IPS-15b (cell line): ENCODE data around the gene TSPAN14.
"Not testable (repeated sequence)": the region's sequence is repeated elsewhere in the genome, so short reads cannot be mapped to it uniquely, and the experiment has no call there.

ENCODE experiments used
- H3K27me3 ChIP-seq: one replicate; pipeline ENCODE4 v1.6.1; 2013; ENCODE audit warnings: low read length; ENCODE audit not compliant: control insufficient read depth, insufficient read depth
- H3K36me3 ChIP-seq: one replicate; pipeline ENCODE4 v1.6.1; 2013; ENCODE audit warnings: low read length; ENCODE audit not compliant: control insufficient read depth, insufficient read depth
- H3K4me1 ChIP-seq: one replicate; pipeline ENCODE4 v1.6.1; 2013; ENCODE audit warnings: mild to moderate bottlenecking, low read length; ENCODE audit not compliant: control insufficient read depth, insufficient read depth
- H3K4me3 ChIP-seq: one replicate; pipeline ENCODE4 v1.5.1; 2013; ENCODE audit warnings: low read depth, low read length
- H3K9ac ChIP-seq: one replicate; pipeline ENCODE4 v1.6.1; 2013; ENCODE audit warnings: low read depth, mild to moderate bottlenecking, low read length
- H3K9me3 ChIP-seq: one replicate; pipeline ENCODE4 v1.6.1; 2013; ENCODE audit warnings: mild to moderate bottlenecking, low read length; ENCODE audit not compliant: control insufficient read depth, insufficient read depth

TSPAN14 gene

GRCh38 chr10:80532571-80532970 is 78.5 kb downstream of the TSPAN14 start:
- H3K4me1 ChIP-seq = no peaks in the 10 kb centered on the region
- H3K4me3 ChIP-seq = no peak overlapping the region
- peaks cover 9% of the 10 kb centered on the region for H3K27me3 ChIP-seq
- no peaks in the 10 kb centered on the region for H3K36me3 ChIP-seq
- no peaks in the 10 kb centered on the region for H3K9me3 ChIP-seq
- no peak overlapping the region for H3K9ac ChIP-seq

DNA sequence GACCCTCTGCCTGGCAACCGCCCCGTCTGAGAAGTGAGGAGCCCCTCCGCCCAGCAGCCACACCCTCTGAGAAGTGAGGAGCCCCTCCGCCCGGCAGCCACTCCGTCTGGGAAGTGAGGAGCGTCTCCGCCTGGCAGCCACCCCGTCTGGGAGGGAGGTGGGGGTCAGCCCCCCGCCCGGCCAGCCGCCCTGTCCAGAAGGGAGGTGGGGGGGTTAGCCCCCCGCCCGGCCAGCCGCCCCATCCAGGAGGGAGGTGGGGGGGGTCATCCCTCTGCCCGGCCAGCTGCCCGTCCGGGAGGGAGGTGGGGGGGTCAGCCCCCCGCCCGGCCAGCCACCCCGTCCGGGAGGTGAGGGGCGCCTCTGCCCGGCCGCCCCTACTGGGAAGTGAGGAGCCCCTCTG is 79.9 kb downstream of the TSPAN14 start:
- H3K36me3 ChIP-seq, H3K4me1 ChIP-seq, H3K9me3 ChIP-seq, H3K27me3 ChIP-seq, H3K4me3 ChIP-seq, H3K9ac ChIP-seq: not testable (repeated sequence)

- not testable (repeated sequence) for H3K4me1 ChIP-seq, H3K27me3 ChIP-seq
Observed at GRCh38 chr10:80534646-80535045, 80.5 kb downstream of the TSPAN14 start.

GRCh38 chr10:80535671-80536360 is 81.7 kb downstream of the TSPAN14 start:
- Histone ChIP-seq H3K27me3 (peaks cover 9% of the 10 kb centered on the region), H3K4me1 (no peaks in the 10 kb centered on the region), H3K9ac (no peak overlapping the region), H3K36me3 (no peaks in the 10 kb centered on the region), H3K9me3 (no peaks in the 10 kb centered on the region), H3K4me3 (peak overlapping the region; percentile 65)

More at GRCh38 chr10:80534646-80535045, 80.5 kb downstream of the TSPAN14 start:
- not testable (repeated sequence) for H3K9ac ChIP-seq, H3K4me3 ChIP-seq, H3K9me3 ChIP-seq, H3K36me3 ChIP-seq

DNA sequence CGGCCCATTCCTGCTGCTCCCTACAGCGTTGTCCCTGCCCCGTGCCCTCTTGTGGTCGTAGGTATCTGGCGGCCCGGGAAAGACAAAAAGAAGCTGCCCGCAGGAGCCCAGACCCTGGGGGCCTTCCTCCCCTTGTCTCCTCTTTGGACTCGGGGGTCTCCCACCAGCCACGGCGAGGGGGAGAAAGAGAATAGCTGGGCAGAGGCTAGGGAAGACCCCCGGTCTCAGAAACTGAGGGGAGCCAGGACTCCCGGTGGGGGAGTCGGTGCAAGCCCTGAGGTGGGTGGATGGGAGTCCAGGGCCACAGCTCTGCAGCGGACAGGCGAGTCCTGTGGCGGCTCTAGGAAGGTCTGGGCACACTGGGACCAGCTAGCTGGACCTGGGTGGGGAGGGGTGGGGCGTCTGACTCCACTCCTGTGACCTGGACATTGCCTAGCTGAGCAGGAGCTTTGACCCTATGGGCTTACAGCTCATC is 82.3 kb downstream of the TSPAN14 start:
- H3K9me3 ChIP-seq = no peaks in the 10 kb centered on the region
- H3K4me3 ChIP-seq = peak overlapping the region; percentile 65
- H3K36me3 ChIP-seq = no peaks in the 10 kb centered on the region
- no peak overlapping the region for H3K9ac ChIP-seq
- H3K4me1 ChIP-seq = no peaks in the 10 kb centered on the region
- H3K27me3 ChIP-seq = peaks cover 9% of the 10 kb centered on the region

GRCh38 chr10:80537086-80537735 is 83.1 kb downstream of the TSPAN14 start:
- Histone ChIP-seq H3K4me3 (no peak overlapping the region), H3K27me3 (peaks cover 9% of the 10 kb centered on the region), H3K36me3 (no peaks in the 10 kb centered on the region), H3K9me3 (no peaks in the 10 kb centered on the region), H3K9ac (no peak overlapping the region), H3K4me1 (no peaks in the 10 kb centered on the region)

GRCh38 chr10:80537736-80538480 is 83.8 kb downstream of the TSPAN14 start, which contains the start of gene SH2D4B:
Gene SH2D4B, plus strand, starts transcription at chr10:80537902. Its CDS starts 430 bp downstream, at chr10:80538332.
- H3K9ac ChIP-seq = no peak within 1 kb of the TSS
- peak within 1 kb of the TSS; percentile 65 for H3K4me3 ChIP-seq

DNA sequence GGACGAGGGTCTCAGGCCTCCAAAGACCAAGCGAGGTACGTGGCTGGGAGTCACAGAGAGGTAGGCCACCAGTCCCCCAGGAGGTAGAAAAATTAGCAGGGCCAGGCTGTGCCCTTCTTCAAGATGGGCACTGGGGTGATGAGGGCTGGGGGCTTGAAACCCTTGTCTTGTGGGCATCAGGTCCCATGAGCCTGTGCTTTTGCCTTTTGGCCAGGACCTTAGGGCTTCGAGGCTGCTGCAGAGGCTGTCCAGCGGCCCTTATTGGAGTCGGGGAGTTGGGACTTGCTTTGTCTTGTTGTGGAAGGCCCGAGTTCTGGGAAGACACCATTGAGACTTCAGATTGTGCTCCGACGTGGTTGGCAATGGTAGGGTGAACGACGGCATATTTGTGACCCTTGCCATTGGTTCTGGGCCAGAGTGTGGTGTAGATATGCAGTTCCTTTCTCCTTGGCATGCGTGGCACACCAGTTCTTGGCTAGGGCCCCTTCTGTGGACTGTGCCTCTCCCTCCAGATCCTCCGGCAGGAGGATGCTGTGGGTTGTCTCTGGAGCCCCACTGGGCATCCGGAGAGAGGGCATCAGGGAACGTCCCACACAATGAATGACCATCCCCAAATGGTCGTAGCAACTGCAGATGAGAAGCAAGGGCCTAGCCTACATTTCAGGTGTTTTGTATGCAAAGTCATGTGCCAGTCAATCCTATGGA is 84.5 kb downstream of the TSPAN14 start:
- Histone ChIP-seq H3K9ac (no peak overlapping the region), H3K36me3 (no peaks in the 10 kb centered on the region), H3K27me3 (peaks cover 9% of the 10 kb centered on the region), H3K4me1 (no peaks in the 10 kb centered on the region), H3K9me3 (no peaks in the 10 kb centered on the region), H3K4me3 (no peak overlapping the region)

More at GRCh38 chr10:80537736-80538480, 83.8 kb downstream of the TSPAN14 start, which contains the start of gene SH2D4B:
- Histone ChIP-seq H3K27me3 (peaks cover 9% of the 10 kb centered on the region), H3K36me3 (no peaks in the 10 kb centered on the region), H3K9me3 (no peaks in the 10 kb centered on the region), H3K4me1 (no peaks in the 10 kb centered on the region)

- no peak overlapping the region for H3K4me3 ChIP-seq
- H3K9ac ChIP-seq = no peak overlapping the region
- no peaks in the 10 kb centered on the region for H3K36me3 ChIP-seq
- H3K9me3 ChIP-seq = no peaks in the 10 kb centered on the region
- no peaks in the 10 kb centered on the region for H3K4me1 ChIP-seq
- peaks cover 9% of the 10 kb centered on the region for H3K27me3 ChIP-seq
Observed at GRCh38 chr10:80539421-80540031, 85.4 kb downstream of the TSPAN14 start.

- H3K4me3 ChIP-seq = no peak overlapping the region
- H3K27me3 ChIP-seq = peaks cover 9% of the 10 kb centered on the region
- H3K9ac ChIP-seq = no peak overlapping the region
- H3K4me1 ChIP-seq = no peaks in the 10 kb centered on the region
- no peaks in the 10 kb centered on the region for H3K9me3 ChIP-seq
- H3K36me3 ChIP-seq = no peaks in the 10 kb centered on the region
Observed at GRCh38 chr10:80540136-80540535, 86.0 kb downstream of the TSPAN14 start.

DNA sequence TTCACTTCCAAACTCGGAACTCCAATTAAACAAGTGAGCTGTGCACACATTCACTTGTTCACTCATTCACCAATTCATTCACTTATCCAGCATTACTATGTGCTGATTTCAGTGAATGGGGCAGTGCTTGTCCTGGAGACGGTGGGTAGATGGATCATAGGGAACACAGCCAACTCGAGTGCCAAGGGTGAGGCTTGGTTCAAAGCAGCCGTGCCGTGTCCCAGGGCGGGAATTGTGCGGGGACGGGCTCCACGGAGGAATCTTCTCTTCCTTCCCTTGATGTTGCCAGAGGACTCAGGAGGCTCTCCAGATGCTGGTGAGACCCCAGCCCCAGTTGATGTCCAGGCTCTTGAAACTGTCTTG is 86.5 kb downstream of the TSPAN14 start:
- H3K9ac ChIP-seq = no peak overlapping the region
- no peak overlapping the region for H3K4me3 ChIP-seq
- no peaks in the 10 kb centered on the region for H3K4me1 ChIP-seq

More for the DNA sequence above, 86.5 kb downstream of the TSPAN14 start:
- Histone ChIP-seq H3K36me3 (no peaks in the 10 kb centered on the region), H3K27me3 (peaks cover 9% of the 10 kb centered on the region), H3K9me3 (no peaks in the 10 kb centered on the region)
